ENCODE results near the gene UCHL5. TPM values are rescaled to one million over a fixed set of nuclear protein-coding genes. Genes with fewer than 3 reads are reported as not detected.

UCHL5 gene
- total RNA-seq, 4 donors from 2014 or later = 27.1 to 51.4 (median 37.6) TPM

DNA sequence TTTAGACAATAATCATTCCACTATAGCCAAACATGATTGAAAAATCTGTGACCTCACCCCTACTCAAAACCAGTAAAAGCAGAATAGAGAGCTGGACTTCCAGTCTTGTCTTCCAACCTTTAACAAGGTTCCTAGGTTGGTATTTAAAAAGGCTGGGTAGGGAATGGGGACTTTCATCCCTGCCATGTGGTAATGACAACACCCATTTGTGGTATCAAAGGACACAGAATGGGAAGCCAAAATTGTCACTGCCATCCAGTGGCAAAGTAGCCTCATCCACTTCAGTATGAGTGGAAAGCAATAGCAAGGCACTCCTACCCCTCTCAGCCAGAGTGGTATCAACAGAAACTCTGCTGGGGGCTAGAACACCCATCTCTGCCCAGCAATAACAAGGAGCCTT lies 33.9 kb downstream of the UCHL5 start:
- no peaks in the 10 kb centered on the region for H3K9me3 ChIP-seq
- H3K4me1 ChIP-seq = no peaks in the 10 kb centered on the region
- peaks cover 0 to 83% (median 0%) of the 10 kb centered on the region in 3 donors for H3K36me3 ChIP-seq
- no peak overlapping the region for H3K4me3 ChIP-seq
- no peak for DNase-seq
- no peak overlapping the region for H3K27ac ChIP-seq
- no peak for TF ChIP-seq POLR2A (IDR thresholded peaks at IDR 0.05)
- no peaks in the 10 kb centered on the region for H3K27me3 ChIP-seq
- intact Hi-C loops (cut with DNase I) = no loop called here

DNA sequence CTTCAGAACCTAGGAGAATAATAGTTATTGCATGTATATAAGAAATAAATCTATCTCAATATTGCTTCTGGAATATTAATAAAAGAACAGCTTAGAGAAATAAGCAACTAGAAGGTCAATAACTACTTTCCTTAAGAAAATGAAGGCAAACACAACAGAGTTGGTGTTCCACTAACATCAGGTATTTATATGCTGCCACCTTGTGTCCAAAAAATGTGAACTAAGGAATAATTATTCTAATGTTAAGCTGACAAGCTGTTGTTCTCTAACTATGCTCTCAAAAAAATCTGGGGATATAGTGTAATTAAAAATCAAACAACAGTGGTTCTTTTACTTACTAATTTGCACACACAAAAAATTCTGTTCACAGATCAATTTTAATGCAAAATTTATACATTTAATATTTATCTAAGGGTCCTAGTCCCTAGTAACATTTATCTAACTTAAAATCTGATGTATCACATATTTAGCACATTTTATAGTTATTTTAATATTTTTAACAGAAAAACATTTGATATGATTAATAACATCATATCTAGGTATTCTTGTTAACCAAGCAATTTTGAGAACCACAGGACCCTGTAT lies 39.6 kb downstream of the UCHL5 start:
- Histone ChIP-seq H3K27me3 (no peaks in the 10 kb centered on the region), H3K27ac (no peak overlapping the region), H3K36me3 (peaks cover 0 to 53% (median 0%) of the 10 kb centered on the region in 3 donors), H3K9me3 (no peaks in the 10 kb centered on the region), H3K4me1 (no peaks in the 10 kb centered on the region), H3K4me3 (no peak overlapping the region)
- DNase-seq = no peak
- TF ChIP-seq POLR2A (IDR thresholded peaks at IDR 0.05) = no peak
- TF ChIP-seq, protein P1, sequence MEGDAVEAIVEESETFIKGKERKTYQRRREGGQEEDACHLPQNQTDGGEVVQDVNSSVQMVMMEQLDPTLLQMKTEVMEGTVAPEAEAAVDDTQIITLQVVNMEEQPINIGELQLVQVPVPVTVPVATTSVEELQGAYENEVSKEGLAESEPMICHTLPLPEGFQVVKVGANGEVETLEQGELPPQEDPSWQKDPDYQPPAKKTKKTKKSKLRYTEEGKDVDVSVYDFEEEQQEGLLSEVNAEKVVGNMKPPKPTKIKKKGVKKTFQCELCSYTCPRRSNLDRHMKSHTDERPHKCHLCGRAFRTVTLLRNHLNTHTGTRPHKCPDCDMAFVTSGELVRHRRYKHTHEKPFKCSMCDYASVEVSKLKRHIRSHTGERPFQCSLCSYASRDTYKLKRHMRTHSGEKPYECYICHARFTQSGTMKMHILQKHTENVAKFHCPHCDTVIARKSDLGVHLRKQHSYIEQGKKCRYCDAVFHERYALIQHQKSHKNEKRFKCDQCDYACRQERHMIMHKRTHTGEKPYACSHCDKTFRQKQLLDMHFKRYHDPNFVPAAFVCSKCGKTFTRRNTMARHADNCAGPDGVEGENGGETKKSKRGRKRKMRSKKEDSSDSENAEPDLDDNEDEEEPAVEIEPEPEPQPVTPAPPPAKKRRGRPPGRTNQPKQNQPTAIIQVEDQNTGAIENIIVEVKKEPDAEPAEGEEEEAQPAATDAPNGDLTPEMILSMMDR (IDR thresholded peaks at IDR 0.05) = peak; percentile 17 to 61 (median 49)
- intact Hi-C loops (cut with DNase I) = no loop called here

DNA sequence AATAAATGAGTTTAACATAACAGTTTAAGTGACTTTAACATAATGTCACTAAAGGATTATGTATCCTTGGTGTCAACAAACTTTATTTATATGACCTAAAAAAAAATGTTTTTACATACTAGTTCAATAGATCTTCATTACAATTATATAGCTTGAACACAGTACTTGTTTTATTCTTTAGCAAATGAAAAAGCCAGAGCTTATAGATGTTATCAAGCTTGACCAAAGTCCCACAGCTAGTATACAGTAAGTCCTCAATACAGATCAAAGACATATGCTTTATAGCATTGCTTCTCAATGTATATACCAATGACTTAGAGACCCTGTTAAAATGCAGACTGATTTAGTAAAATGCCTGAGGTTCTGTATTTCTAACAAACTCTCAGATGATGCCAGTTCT lies 42.4 kb downstream of the UCHL5 start:
- H3K27ac ChIP-seq = no peak overlapping the region
- peaks cover 0 to 30% (median 0%) of the 10 kb centered on the region in 3 donors for H3K36me3 ChIP-seq
- no peaks in the 10 kb centered on the region for H3K9me3 ChIP-seq
- no peak for DNase-seq
- no peak overlapping the region for H3K4me3 ChIP-seq
- no peak for TF ChIP-seq POLR2A (IDR thresholded peaks at IDR 0.05)
- TF ChIP-seq, protein P1 (IDR thresholded peaks at IDR 0.05) = no peak
- H3K4me1 ChIP-seq = no peaks in the 10 kb centered on the region
- intact Hi-C loops (cut with DNase I) = no loop called here
- no peaks in the 10 kb centered on the region for H3K27me3 ChIP-seq

DNA sequence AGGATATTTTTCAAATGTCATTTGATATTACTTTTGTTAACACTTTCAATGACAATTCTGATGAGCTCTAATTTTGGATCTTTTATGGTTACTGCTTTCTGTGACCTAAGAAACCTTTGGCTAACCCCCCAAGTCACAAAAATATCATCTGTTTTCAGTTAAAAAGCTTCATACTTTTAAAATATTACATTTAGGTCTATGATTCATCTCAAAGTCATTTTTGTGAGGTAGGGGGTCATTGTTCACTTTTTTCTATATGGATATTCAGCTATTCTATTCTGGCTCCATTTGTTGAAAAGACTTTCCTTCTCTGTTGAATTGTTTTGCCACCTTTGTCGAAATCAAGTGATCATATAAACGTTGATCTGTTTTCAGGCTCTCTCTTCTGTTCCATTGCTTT lies 44.8 kb downstream of the UCHL5 start:
- Histone ChIP-seq H3K4me3 (no peak overlapping the region), H3K36me3 (peaks cover 0 to 16% (median 0%) of the 10 kb centered on the region in 3 donors), H3K27me3 (no peaks in the 10 kb centered on the region), H3K9me3 (no peaks in the 10 kb centered on the region), H3K27ac (no peak overlapping the region), H3K4me1 (no peaks in the 10 kb centered on the region)
- no peak for DNase-seq
- intact Hi-C loops (cut with DNase I) = loop anchor here (5.0 kb wide), 1 partner anchor 207 kb away; the partner anchor contains the start of gene RGS2
- TF ChIP-seq POLR2A (IDR thresholded peaks at IDR 0.05) = no peak
- TF ChIP-seq, protein P1 (IDR thresholded peaks at IDR 0.05) = no peak
- WGBS, 2 donors = 66 to 82% methylated on average over 2 of the region's 2 CpGs

DNA sequence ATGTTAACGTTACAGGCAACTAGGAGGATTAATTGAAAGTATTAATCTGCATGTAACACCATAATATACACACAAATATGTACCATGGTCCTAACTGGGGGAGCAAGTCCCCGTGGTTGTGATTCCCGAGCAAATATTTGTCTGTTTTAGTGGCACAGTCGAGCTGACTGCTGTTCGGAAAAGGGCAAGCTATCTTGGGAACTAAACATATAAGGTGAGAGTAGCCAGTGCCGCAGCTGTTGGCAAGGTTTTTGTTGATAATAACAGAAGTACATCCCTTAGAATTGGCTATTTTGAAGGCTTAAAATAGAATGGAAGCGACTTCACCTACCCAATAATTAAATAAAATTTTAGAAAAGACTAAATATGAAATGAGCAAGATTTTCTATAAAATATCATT lies 45.5 kb downstream of the UCHL5 start:
- no peak for DNase-seq
- no peaks in the 10 kb centered on the region for H3K27me3 ChIP-seq
- WGBS, 2 donors = 89 to 90% methylated on average over 7 of the region's 7 CpGs
- TF ChIP-seq, protein P1 (IDR thresholded peaks at IDR 0.05) = no peak
- TF ChIP-seq POLR2A (IDR thresholded peaks at IDR 0.05) = no peak
- H3K36me3 ChIP-seq = peaks cover 0 to 16% (median 0%) of the 10 kb centered on the region in 3 donors
- no peaks in the 10 kb centered on the region for H3K9me3 ChIP-seq
- H3K27ac ChIP-seq = peak overlapping the region in 1 of 4 donors; percentile 11
- intact Hi-C loops (cut with DNase I) = loop anchor here (5.0 kb wide), 1 partner anchor 206 kb away; the partner anchor contains the start of gene RGS2
- H3K4me1 ChIP-seq = no peaks in the 10 kb centered on the region
- no peak overlapping the region for H3K4me3 ChIP-seq

DNA sequence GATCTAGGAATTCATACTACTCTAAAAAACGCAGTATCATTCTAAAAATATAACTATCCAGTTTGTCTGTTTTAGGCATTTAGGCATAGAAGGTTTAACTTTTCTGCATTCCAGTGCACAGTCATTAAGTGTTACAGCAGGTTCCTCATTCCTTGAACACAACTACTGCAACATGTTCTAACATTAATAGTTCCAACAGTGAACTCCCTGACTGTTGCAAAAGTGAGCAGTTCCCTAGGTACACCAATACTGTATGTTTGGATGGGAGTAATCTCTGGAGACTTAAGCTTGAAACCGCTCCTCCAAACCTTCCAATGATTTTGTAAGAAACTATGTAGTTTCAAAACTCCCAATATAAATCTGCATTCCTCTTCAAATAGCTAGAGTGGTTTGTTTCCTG lies 46.2 kb downstream of the UCHL5 start:
- H3K9me3 ChIP-seq = no peaks in the 10 kb centered on the region
- DNase-seq = no peak
- no peaks in the 10 kb centered on the region for H3K4me1 ChIP-seq
- peaks cover 0 to 16% (median 0%) of the 10 kb centered on the region in 3 donors for H3K36me3 ChIP-seq
- intact Hi-C loops (cut with DNase I) = loop anchor here (5.0 kb wide), 1 partner anchor 206 kb away; the partner anchor contains the start of gene RGS2
- H3K27me3 ChIP-seq = no peaks in the 10 kb centered on the region
- 68 to 72% methylated on average over 2 of the region's 2 CpGs for WGBS, 2 donors
- H3K27ac ChIP-seq = peak overlapping the region in 1 of 4 donors; percentile 9
- TF ChIP-seq, protein P1 (IDR thresholded peaks at IDR 0.05) = no peak
- no peak for TF ChIP-seq POLR2A (IDR thresholded peaks at IDR 0.05)
- H3K4me3 ChIP-seq = no peak overlapping the region
